ENCODE measurements around the gene GOLPH3. TPM values are rescaled to one million over a fixed set of nuclear protein-coding genes. Genes with fewer than 3 reads are reported as not detected.

GOLPH3 gene
- total RNA-seq, 1 donor from 2014 or later = 112 TPM

- intact Hi-C loops (cut with DNase I) = loop anchor here (5.0 kb wide), 1 partner anchor 250 kb away; no protein-coding TSS in a partner anchor
- H3K36me3 ChIP-seq = peaks cover 12% of the 10 kb centered on the region
- no peak overlapping the region for H3K4me3 ChIP-seq
- no peak overlapping the region for H3K27ac ChIP-seq
- no peaks in the 10 kb centered on the region for H3K27me3 ChIP-seq
- H3K9me3 ChIP-seq = no peaks in the 10 kb centered on the region
- TF ChIP-seq, protein P1, sequence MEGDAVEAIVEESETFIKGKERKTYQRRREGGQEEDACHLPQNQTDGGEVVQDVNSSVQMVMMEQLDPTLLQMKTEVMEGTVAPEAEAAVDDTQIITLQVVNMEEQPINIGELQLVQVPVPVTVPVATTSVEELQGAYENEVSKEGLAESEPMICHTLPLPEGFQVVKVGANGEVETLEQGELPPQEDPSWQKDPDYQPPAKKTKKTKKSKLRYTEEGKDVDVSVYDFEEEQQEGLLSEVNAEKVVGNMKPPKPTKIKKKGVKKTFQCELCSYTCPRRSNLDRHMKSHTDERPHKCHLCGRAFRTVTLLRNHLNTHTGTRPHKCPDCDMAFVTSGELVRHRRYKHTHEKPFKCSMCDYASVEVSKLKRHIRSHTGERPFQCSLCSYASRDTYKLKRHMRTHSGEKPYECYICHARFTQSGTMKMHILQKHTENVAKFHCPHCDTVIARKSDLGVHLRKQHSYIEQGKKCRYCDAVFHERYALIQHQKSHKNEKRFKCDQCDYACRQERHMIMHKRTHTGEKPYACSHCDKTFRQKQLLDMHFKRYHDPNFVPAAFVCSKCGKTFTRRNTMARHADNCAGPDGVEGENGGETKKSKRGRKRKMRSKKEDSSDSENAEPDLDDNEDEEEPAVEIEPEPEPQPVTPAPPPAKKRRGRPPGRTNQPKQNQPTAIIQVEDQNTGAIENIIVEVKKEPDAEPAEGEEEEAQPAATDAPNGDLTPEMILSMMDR (IDR thresholded peaks at IDR 0.05) = peak; percentile 75
- no peaks in the 10 kb centered on the region for H3K4me1 ChIP-seq
- no peak for DNase-seq
- peak; percentile 62 for ATAC-seq
Observed at GRCh38 chr5:32076699-32077695, 97.1 kb downstream of the GOLPH3 start.

Other genes with a start within 250 kb of the GOLPH3 start
- gene MTMR12, start 138.6 kb upstream of the GOLPH3 start, total RNA-seq = 41.3 TPM